OCI-LY7 (cell line): ENCODE measurements around the gene PHYKPL. TPM values are rescaled to one million over a fixed set of nuclear protein-coding genes. Genes with fewer than 3 reads are reported as not detected.

ENCODE experiments used
- BruUV-seq: library from RNA; stranded (reverse); fragments of 400-500 nt; replicated peaks from 2 replicates; lab custom pipeline; 2021; lab: Mats Ljungman, UMichigan
- CTCF ChIA-PET: fragments of 300-600 bp; sonication (Branson Sonifier 250); formaldehyde crosslinking; loops from one replicate; lab custom pipeline; 2022; ENCODE audit warnings: antibody characterized with exemption; ENCODE audit not compliant: unreplicated experiment; lab: Charles Lee
- POLR2A ChIA-PET: fragments of 300-600 bp; sonication (Branson Sonifier 250); formaldehyde crosslinking; loops from one replicate; lab custom pipeline; 2022; ENCODE audit warnings: antibody characterized with exemption; lab: Charles Lee
- DNase-seq: peaks from one replicate; pipeline ENCODE4 v3.0.0-alpha.2; 2015; ENCODE audit warnings: low spot score
- H2AFZ ChIP-seq: fragments of 200-600 bp; sonication (generic), shearing (Covaris generic); 2 replicates; pipeline ENCODE4 v1.6.1; 2014; ENCODE audit warnings: mild to moderate bottlenecking, antibody characterized with exemption, low read length, moderate library complexity
- H3K27ac ChIP-seq: fragments of 200-600 bp; sonication (generic); 2 replicates; pipeline ENCODE4 v1.5.1; 2014; ENCODE audit warnings: mixed run types, low read depth, mild to moderate bottlenecking, moderate library complexity, low read length, inconsistent platforms; ENCODE audit not compliant: poor library complexity, severe bottlenecking
- H3K36me3 ChIP-seq: fragments of 200-600 bp; sonication (generic); 2 replicates; pipeline ENCODE4 v1.6.1; 2014; ENCODE audit warnings: mild to moderate bottlenecking, antibody characterized with exemption, low read length, moderate library complexity, mixed read lengths; ENCODE audit not compliant: insufficient read depth
- H3K4me1 ChIP-seq: fragments of 200-600 bp; sonication (generic); 2 replicates; pipeline ENCODE4 v1.5.1; 2014; ENCODE audit warnings: mild to moderate bottlenecking, low read length; ENCODE audit not compliant: insufficient read depth, poor library complexity, severe bottlenecking
- H3K4me2 ChIP-seq: fragments of 200-600 bp; sonication (generic); 2 replicates; pipeline ENCODE4 v1.6.1; 2014; ENCODE audit warnings: mild to moderate bottlenecking, low read length
- H3K4me3 ChIP-seq: fragments of 200-600 bp; sonication (generic); 2 replicates; pipeline ENCODE4 v1.5.1; 2014; ENCODE audit warnings: mild to moderate bottlenecking, low read depth, low read length; ENCODE audit not compliant: poor library complexity, severe bottlenecking
- H3K79me2 ChIP-seq: fragments of 200-600 bp; sonication (generic); 2 replicates; pipeline ENCODE4 v1.6.1; 2016; ENCODE audit warnings: low read depth, mild to moderate bottlenecking, low read length, moderate library complexity, mixed read lengths; ENCODE audit not compliant: insufficient read depth
- H3K9me2 ChIP-seq: fragments of 200-600 bp; sonication (generic); 2 replicates; pipeline ENCODE4 v1.6.1; 2016; ENCODE audit warnings: mild to moderate bottlenecking, low read length, mixed read lengths; ENCODE audit not compliant: insufficient read depth
- H3K9me3 ChIP-seq: fragments of 200-600 bp; sonication (generic); 2 replicates; pipeline ENCODE4 v1.6.1; 2014; ENCODE audit warnings: mild to moderate bottlenecking, mixed run types, low read length, mixed read lengths
- H4K20me1 ChIP-seq: fragments of 200-600 bp; sonication (generic); 2 replicates; pipeline ENCODE4 v1.6.1; 2014; ENCODE audit warnings: mild to moderate bottlenecking, antibody characterized with exemption, low read length, moderate library complexity, mixed read lengths; ENCODE audit not compliant: insufficient read depth
- EZH2phosphoT487 ChIP-seq: fragments of 200-600 bp; sonication (generic); IDR thresholded peaks from 2 replicates; pipeline ENCODE4 v1.6.1; 2018; ENCODE audit warnings: low read depth, borderline replicate concordance, mild to moderate bottlenecking, mixed run types, antibody characterized with exemption, low read length, moderate library complexity, mixed read lengths
- intact Hi-C: fragments of 100-400 bp; cut with micrococcal nuclease; formaldehyde crosslinking; loops from one replicate; pipeline ENCODE4 v1.10.0; 2022; ENCODE audit not compliant: unreplicated experiment
- total RNA-seq, 2 experiments: library from RNA; depleted of rRNA in 1 of 2; stranded (reverse); fragments of >200 nt in 1 of 2; shearing (Covaris generic) in 1 of 2; gene quantifications; 2 replicates each; pipeline ENCODE4 v1.2.3, GENCODE V29; 2014 to 2022
- TF ChIP-seq, protein P1 (sequence below): fragments of 200-600 bp; sonication (generic); conservative IDR thresholded peaks from 2 replicates; pipeline ENCODE4 v1.5.1; 2014; ENCODE audit warnings: mild to moderate bottlenecking, antibody characterized with exemption, low read length, moderate library complexity, mixed read lengths

Gene PHYKPL
- total RNA-seq, 2 experiments from 2014 or later = 86.3 to 146 TPM

DNA sequence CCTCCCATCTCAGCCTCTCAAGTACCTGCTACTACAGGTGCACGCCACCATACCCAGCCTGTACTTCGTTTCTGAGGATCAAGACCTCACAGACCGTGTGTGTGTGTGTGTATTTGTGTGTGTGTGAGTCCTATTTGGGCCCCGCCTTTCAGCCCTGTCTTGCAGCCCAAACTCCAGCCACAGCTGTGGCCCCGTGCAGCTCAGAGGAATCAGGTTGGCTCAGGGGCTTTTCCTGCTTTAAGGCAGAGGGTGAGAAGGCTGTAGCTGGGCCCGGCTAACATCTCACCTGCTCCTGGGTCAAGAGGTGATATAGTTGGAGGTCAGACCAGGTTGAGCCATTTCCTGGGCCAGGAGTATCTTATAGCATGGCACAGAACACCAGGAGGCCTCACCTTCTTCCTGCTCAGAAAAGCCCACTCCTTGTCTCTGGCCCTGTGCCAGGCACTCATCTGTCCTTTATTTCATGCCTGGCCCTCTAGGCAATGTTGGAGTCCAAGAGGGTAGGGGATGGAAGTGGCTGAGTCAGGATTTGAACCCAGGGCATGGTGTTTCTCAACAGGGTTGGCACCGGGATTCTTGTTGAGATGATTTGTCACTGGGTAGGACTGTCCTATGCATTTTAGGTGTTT is 1.6 kb upstream of the PHYKPL start:
- no peak for DNase-seq
- intact Hi-C loops = loop anchor here (10.0 kb wide), 1 partner anchor 391 kb away; the partner anchor contains the start of gene CLK4
- ChIA-PET POLR2A (no interaction called here), CTCF (interaction anchor here (0.7 to 1.0 kb wide), 2 partner anchors 16 to 77 kb away, joined by 3 read pairs; no protein-coding TSS in a partner anchor)
- H3K27ac ChIP-seq = no peak overlapping the region
- H2AFZ ChIP-seq = peak overlapping the region; percentile 51; the same call in 1 of the 2 replicates
- no peaks in the 10 kb centered on the region for H3K9me3 ChIP-seq
- TF ChIP-seq, protein P1, sequence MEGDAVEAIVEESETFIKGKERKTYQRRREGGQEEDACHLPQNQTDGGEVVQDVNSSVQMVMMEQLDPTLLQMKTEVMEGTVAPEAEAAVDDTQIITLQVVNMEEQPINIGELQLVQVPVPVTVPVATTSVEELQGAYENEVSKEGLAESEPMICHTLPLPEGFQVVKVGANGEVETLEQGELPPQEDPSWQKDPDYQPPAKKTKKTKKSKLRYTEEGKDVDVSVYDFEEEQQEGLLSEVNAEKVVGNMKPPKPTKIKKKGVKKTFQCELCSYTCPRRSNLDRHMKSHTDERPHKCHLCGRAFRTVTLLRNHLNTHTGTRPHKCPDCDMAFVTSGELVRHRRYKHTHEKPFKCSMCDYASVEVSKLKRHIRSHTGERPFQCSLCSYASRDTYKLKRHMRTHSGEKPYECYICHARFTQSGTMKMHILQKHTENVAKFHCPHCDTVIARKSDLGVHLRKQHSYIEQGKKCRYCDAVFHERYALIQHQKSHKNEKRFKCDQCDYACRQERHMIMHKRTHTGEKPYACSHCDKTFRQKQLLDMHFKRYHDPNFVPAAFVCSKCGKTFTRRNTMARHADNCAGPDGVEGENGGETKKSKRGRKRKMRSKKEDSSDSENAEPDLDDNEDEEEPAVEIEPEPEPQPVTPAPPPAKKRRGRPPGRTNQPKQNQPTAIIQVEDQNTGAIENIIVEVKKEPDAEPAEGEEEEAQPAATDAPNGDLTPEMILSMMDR = no peak
- no peak for TF ChIP-seq EZH2phosphoT487
- H3K4me3 ChIP-seq = no peak overlapping the region
- H4K20me1 ChIP-seq = peaks cover 9% of the 10 kb centered on the region; the same call in 1 of the 2 replicates
- no peaks in the 10 kb centered on the region for H3K9me2 ChIP-seq
- peaks cover 29% of the 10 kb centered on the region for H3K79me2 ChIP-seq
- peaks cover 28% of the 10 kb centered on the region for H3K36me3 ChIP-seq
- BruUV-seq = no TSS peak
- H3K4me1 ChIP-seq = peaks cover 45% of the 10 kb centered on the region
- no peak overlapping the region for H3K4me2 ChIP-seq

DNA sequence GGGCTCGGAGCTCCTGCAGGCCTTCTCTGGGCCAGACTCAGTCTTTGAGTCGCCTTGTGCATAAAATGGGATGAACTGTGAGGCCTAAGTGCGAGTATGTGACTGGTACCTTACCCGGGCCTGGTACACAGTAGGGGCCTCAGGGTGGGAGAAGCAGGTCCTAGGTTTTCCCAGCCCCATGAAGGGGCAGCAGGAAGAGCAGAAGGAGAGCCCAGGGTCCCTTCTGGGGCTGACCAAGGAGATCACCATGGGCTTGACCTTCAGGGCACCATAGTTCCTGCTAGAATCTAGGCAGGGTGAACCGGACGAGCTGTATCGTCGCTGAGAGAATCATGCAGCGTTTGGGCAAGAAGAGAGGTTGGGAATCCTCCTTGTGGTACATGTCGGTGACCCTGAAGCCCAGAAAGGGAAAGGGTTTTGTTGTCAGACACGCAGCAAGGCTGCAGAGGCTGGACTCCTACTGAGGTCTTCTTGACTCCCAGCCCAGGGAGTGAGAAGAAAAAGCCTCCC is 373 bp upstream of the PHYKPL start:
- H3K9me3 ChIP-seq = no peaks in the 10 kb centered on the region
- H4K20me1 ChIP-seq = peaks cover 9% of the 10 kb centered on the region; the same call in 1 of the 2 replicates
- H3K79me2 ChIP-seq = peaks cover 29% of the 10 kb centered on the region
- intact Hi-C loops = loop anchor here (2.0 to 10.0 kb wide), 2 partner anchors 28 to 392 kb away; partner anchors contain the start of genes CLK4 and HNRNPAB
- peaks cover 33% of the 10 kb centered on the region for H3K4me1 ChIP-seq
- peaks cover 41% of the 10 kb centered on the region for H3K36me3 ChIP-seq
- TSS peak; percentile 73 for BruUV-seq
- H3K27ac ChIP-seq = peak overlapping the region; percentile 71
- no peak for TF ChIP-seq EZH2phosphoT487
- TF ChIP-seq, protein P1 = no peak
- H2AFZ ChIP-seq = peak overlapping the region; percentile 63; the same call in 1 of the 2 replicates
- peak overlapping the region; percentile 98 for H3K4me3 ChIP-seq
- DNase-seq = no peak
- ChIA-PET POLR2A (interaction anchor here (0.7 to 1.2 kb wide), 3 partner anchors 17 to 230 kb away, joined by 3 to 7 read pairs (median 3); no protein-coding TSS in a partner anchor), CTCF (no interaction called here)
- no peaks in the 10 kb centered on the region for H3K9me2 ChIP-seq
- peak overlapping the region; percentile 98 for H3K4me2 ChIP-seq
